Measurements from ENCODE around the gene NAT9.

The NAT9 gene

GRCh38 chr17:74734256-74734655, 41.9 kb downstream of the NAT9 start:
- no peak overlapping the region for H3K4me3 ChIP-seq (ENCODE audit: low read length)
- TF ChIP-seq, protein P1, sequence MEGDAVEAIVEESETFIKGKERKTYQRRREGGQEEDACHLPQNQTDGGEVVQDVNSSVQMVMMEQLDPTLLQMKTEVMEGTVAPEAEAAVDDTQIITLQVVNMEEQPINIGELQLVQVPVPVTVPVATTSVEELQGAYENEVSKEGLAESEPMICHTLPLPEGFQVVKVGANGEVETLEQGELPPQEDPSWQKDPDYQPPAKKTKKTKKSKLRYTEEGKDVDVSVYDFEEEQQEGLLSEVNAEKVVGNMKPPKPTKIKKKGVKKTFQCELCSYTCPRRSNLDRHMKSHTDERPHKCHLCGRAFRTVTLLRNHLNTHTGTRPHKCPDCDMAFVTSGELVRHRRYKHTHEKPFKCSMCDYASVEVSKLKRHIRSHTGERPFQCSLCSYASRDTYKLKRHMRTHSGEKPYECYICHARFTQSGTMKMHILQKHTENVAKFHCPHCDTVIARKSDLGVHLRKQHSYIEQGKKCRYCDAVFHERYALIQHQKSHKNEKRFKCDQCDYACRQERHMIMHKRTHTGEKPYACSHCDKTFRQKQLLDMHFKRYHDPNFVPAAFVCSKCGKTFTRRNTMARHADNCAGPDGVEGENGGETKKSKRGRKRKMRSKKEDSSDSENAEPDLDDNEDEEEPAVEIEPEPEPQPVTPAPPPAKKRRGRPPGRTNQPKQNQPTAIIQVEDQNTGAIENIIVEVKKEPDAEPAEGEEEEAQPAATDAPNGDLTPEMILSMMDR (conservative IDR thresholded peaks at IDR 0.05; ENCODE audit: low read length) = no peak
- no peak for DNase-seq (ENCODE audit: low read depth)

DNA sequence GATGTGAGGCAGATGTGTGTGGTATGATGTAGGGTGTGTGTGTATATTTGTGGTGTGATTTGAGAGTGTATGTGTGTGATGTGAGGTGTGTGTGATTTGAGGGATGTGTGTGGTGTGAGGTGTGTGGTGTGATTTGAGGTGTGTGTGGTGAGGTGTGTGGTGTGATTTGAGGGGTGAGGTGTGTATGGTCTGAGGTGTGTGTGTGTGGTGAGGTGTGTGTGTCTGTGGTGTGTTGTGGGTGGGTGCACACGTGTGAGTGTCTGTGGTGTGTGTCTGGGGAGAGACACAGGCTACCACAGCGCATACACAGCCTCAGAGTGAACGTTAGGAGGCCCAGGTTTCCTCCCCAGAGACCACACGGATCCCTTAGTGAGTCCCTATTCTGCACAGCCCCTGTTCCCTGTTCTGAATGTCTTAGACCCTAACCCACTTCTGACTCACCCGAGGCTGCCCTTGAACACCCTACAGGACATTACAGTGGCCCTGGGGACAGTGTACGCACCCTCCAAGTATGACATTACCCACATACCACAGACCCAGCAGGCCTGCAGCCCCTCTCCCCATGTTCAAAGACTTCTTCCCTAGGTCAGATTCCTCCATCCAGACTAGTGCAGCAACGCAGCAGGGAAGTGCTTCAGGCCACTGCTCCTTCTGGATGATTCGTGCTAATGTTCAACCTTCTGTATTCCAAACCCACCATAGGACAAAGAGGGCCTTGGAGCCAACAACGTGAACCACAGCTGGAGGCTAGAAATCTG, 42.6 kb downstream of the NAT9 start:
- H3K4me3 ChIP-seq (ENCODE audit: low read length) = no peak overlapping the region
- TF ChIP-seq, protein P1 (conservative IDR thresholded peaks at IDR 0.05; ENCODE audit: low read length) = no peak
- no peak for DNase-seq (ENCODE audit: low read depth)

DNA sequence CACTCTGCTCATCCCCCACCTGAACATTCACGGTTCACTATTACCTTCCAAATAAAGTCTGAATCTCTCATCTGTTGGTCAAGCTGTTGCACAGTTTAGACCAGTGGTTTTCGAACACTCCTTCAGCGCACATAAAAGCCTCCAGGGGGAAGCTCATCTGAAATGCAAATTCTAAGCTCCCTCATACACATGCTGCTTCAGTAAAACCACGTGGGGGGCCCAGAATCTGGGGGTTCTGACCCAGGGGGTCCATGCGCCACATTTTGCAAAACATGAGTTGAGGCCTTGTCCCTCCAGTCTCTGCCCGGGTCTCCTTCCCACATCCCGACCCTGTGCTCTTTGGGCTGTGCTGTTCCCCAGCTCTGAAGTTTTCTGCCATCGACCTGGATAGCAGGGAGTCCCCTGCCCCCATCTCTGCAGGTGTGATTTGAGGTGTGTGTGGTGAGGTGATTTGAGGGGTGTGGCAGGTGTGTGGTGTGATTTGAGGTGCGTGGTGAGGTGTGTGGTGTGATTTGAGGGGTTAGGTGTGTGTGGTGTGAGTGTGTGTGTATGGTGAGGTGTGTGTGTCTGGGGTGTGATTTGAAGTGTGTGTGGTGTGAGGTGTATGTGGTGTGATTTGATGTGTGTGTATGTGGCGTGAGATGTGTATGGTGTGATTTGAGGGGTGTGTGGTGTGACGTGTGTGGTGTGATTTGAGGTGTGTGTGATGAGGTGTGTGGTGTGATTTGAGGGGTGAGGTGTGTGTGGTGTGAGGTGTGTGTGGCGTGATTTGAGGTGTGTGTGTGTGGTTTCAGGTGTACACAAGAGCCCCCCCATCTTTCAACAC, 43.9 kb downstream of the NAT9 start:
- no peak overlapping the region for H3K4me3 ChIP-seq (ENCODE audit: low read length)
- TF ChIP-seq, protein P1 (conservative IDR thresholded peaks at IDR 0.05; ENCODE audit: low read length) = no peak

DNA sequence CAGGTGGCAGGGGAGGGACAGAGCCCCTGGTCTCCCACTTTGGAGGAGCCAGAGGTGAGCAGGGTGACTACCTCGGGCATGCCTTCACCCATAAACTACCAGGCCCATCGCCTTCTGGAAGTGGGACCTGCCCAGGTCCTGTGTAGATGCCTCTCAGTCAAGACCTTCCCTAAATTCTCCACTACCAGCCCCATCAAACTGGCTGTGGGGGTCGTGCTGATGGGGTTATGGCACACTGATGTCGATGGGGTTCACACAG, 44.9 kb downstream of the NAT9 start:
- no peak for DNase-seq (ENCODE audit: low read depth)
- TF ChIP-seq, protein P1 (conservative IDR thresholded peaks at IDR 0.05; ENCODE audit: low read length) = no peak
- no peak overlapping the region for H3K4me3 ChIP-seq (ENCODE audit: low read length)

More for the DNA sequence above, 43.9 kb downstream of the NAT9 start:
- no peak for DNase-seq (ENCODE audit: low read depth)

GRCh38 chr17:74730491-74731346, 45.4 kb downstream of the NAT9 start:
- TF ChIP-seq, protein P1 (conservative IDR thresholded peaks at IDR 0.05; ENCODE audit: low read length) = no peak
- H3K4me3 ChIP-seq (ENCODE audit: low read length) = no peak overlapping the region
- DNase-seq (ENCODE audit: low read depth) = no peak

- H3K4me3 ChIP-seq (ENCODE audit: low read length) = no peak overlapping the region
- TF ChIP-seq, protein P1 (conservative IDR thresholded peaks at IDR 0.05; ENCODE audit: low read length) = no peak
- DNase-seq (ENCODE audit: low read depth) = no peak
Observed at GRCh38 chr17:74729866-74730265, 46.3 kb downstream of the NAT9 start.
